ENCODE measurements around the gene RCHY1.
"Not testable (repeated sequence)": the region's sequence is repeated elsewhere in the genome, so short reads cannot be mapped to it uniquely, and the experiment has no call there.

Gene RCHY1

GRCh38 chr4:75519452-75519851 lies 5.2 kb upstream of the RCHY1 start:
- not testable (repeated sequence) for H3K9me3 ChIP-seq (replicated peaks in 1 of 2; ENCODE audit: control insufficient read depth in 2 of 2, insufficient read depth in 1 of 2, low read depth in 1 of 2, low read length in 2 of 2); H2BK15ac ChIP-seq (ENCODE audit: low read length); H3K27me3 ChIP-seq (ENCODE audit: control insufficient read depth in 3 of 3, insufficient read depth in 3 of 3, low read depth in 1 of 3, low read length in 3 of 3); H2AFZ ChIP-seq (ENCODE audit: low read length); H3K4me3 ChIP-seq (ENCODE audit: low read length in 2 of 2); H3K79me1 ChIP-seq (ENCODE audit: low read depth, low read length); H3K4me1 ChIP-seq (ENCODE audit: control insufficient read depth in 2 of 2, insufficient read depth in 1 of 2, low read depth in 1 of 2, low read length in 2 of 2); H3K4ac ChIP-seq (ENCODE audit: low read length); H4K8ac ChIP-seq (ENCODE audit: low read depth, low read length); H2AK5ac ChIP-seq (ENCODE audit: low read depth, low read length); DNase-seq (ENCODE audit: low spot score); H2BK120ac ChIP-seq (ENCODE audit: low read depth, low read length); H3K27ac ChIP-seq (replicated peaks; ENCODE audit: low read length); H3K9ac ChIP-seq (ENCODE audit: low read depth, low read length, poor library complexity); H4K91ac ChIP-seq (ENCODE audit: low read depth, low read length, poor library complexity); H2BK5ac ChIP-seq (ENCODE audit: low read length); H3K14ac ChIP-seq (ENCODE audit: low read length); H3K23ac ChIP-seq (ENCODE audit: low read depth, low read length, poor library complexity); H3K18ac ChIP-seq (ENCODE audit: low read length); H2BK12ac ChIP-seq (ENCODE audit: low read length); H3K4me2 ChIP-seq (ENCODE audit: insufficient read depth, low read length, poor library complexity, severe bottlenecking)
- WGBS, 2 donors (ENCODE audit: extremely low coverage in 2 of 2, insufficient read length in 2 of 2, insufficient replicate concordance in 1 of 2): no CpG with 5 or more reads among the region's 7 CpGs
- H3K36me3 ChIP-seq (replicated peaks in 1 of 2; ENCODE audit: control insufficient read depth in 2 of 2, insufficient read depth in 2 of 2, low read length in 2 of 2): peaks cover 6 to 75% of the 10 kb centered on the region in 2 donors

- no peak overlapping the region for H2BK120ac ChIP-seq (ENCODE audit: low read depth, low read length)
- no peak overlapping the region for H2BK12ac ChIP-seq (ENCODE audit: low read length)
- H2BK15ac ChIP-seq (ENCODE audit: low read length): no peak overlapping the region
- no peak overlapping the region for H4K8ac ChIP-seq (ENCODE audit: low read depth, low read length)
- no peak overlapping the region for H3K9ac ChIP-seq (ENCODE audit: low read depth, low read length, poor library complexity)
- H3K4me1 ChIP-seq (ENCODE audit: control insufficient read depth in 2 of 2, insufficient read depth in 1 of 2, low read depth in 1 of 2, low read length in 2 of 2): peaks cover 6 to 13% of the 10 kb centered on the region in 2 donors
- H3K14ac ChIP-seq (ENCODE audit: low read length): no peak overlapping the region
- no peak overlapping the region for H4K91ac ChIP-seq (ENCODE audit: low read depth, low read length, poor library complexity)
- no peak overlapping the region for H3K4ac ChIP-seq (ENCODE audit: low read length)
- H3K27me3 ChIP-seq (ENCODE audit: control insufficient read depth in 3 of 3, insufficient read depth in 3 of 3, low read depth in 1 of 3, low read length in 3 of 3): no peaks in the 10 kb centered on the region
- no peak for DNase-seq (ENCODE audit: low spot score)
- no peak overlapping the region for H2BK5ac ChIP-seq (ENCODE audit: low read length)
- H3K9me3 ChIP-seq (replicated peaks in 1 of 2; ENCODE audit: control insufficient read depth in 2 of 2, insufficient read depth in 1 of 2, low read depth in 1 of 2, low read length in 2 of 2): peaks cover 0 to 5% of the 10 kb centered on the region in 2 donors
- no peak overlapping the region for H3K27ac ChIP-seq (replicated peaks; ENCODE audit: low read length)
- H3K23ac ChIP-seq (ENCODE audit: low read depth, low read length, poor library complexity): no peak overlapping the region
- no peak overlapping the region for H3K18ac ChIP-seq (ENCODE audit: low read length)
- no peak overlapping the region for H3K4me3 ChIP-seq (ENCODE audit: low read length in 2 of 2)
- no peak overlapping the region for H2AFZ ChIP-seq (ENCODE audit: low read length)
- H3K79me1 ChIP-seq (ENCODE audit: low read depth, low read length): no peaks in the 10 kb centered on the region
- H3K4me2 ChIP-seq (ENCODE audit: insufficient read depth, low read length, poor library complexity, severe bottlenecking): no peak overlapping the region
- H2AK5ac ChIP-seq (ENCODE audit: low read depth, low read length): no peak overlapping the region
- peaks cover 6 to 45% of the 10 kb centered on the region in 2 donors for H3K36me3 ChIP-seq (replicated peaks in 1 of 2; ENCODE audit: control insufficient read depth in 2 of 2, insufficient read depth in 2 of 2, low read length in 2 of 2)
- WGBS, 2 donors (ENCODE audit: extremely low coverage in 2 of 2, insufficient read length in 2 of 2, insufficient replicate concordance in 1 of 2): no CpG with 5 or more reads among the region's 1 CpG
Measured at GRCh38 chr4:75516144-75516543, 1.9 kb upstream of the RCHY1 start.

- no peak overlapping the region for H3K23ac ChIP-seq (ENCODE audit: low read depth, low read length, poor library complexity)
- no peak overlapping the region for H3K18ac ChIP-seq (ENCODE audit: low read length)
- no peak overlapping the region for H2BK15ac ChIP-seq (ENCODE audit: low read length)
- H3K27ac ChIP-seq (replicated peaks; ENCODE audit: low read length): peak overlapping the region; percentile 87
- peaks cover 6 to 34% of the 10 kb centered on the region in 2 donors for H3K36me3 ChIP-seq (replicated peaks in 1 of 2; ENCODE audit: control insufficient read depth in 2 of 2, insufficient read depth in 2 of 2, low read length in 2 of 2)
- H4K8ac ChIP-seq (ENCODE audit: low read depth, low read length): no peak overlapping the region
- peaks cover 0 to 5% of the 10 kb centered on the region in 2 donors for H3K9me3 ChIP-seq (replicated peaks in 1 of 2; ENCODE audit: control insufficient read depth in 2 of 2, insufficient read depth in 1 of 2, low read depth in 1 of 2, low read length in 2 of 2)
- no peak for DNase-seq (ENCODE audit: low spot score)
- H3K27me3 ChIP-seq (ENCODE audit: control insufficient read depth in 3 of 3, insufficient read depth in 3 of 3, low read depth in 1 of 3, low read length in 3 of 3): no peaks in the 10 kb centered on the region
- H3K4me3 ChIP-seq (ENCODE audit: low read length in 2 of 2): peak overlapping the region; percentile 94 to 95
- peak overlapping the region; percentile 98 for H2AFZ ChIP-seq (ENCODE audit: low read length)
- H2AK5ac ChIP-seq (ENCODE audit: low read depth, low read length): no peak overlapping the region
- H3K14ac ChIP-seq (ENCODE audit: low read length): no peak overlapping the region
- peaks cover 6 to 13% of the 10 kb centered on the region in 2 donors for H3K4me1 ChIP-seq (ENCODE audit: control insufficient read depth in 2 of 2, insufficient read depth in 1 of 2, low read depth in 1 of 2, low read length in 2 of 2)
- WGBS, 2 donors (ENCODE audit: extremely low coverage in 2 of 2, insufficient read length in 2 of 2, insufficient replicate concordance in 1 of 2): no CpG with 5 or more reads among the region's 9 CpGs
- no peak overlapping the region for H2BK120ac ChIP-seq (ENCODE audit: low read depth, low read length)
- H3K4me2 ChIP-seq (ENCODE audit: insufficient read depth, low read length, poor library complexity, severe bottlenecking): peak overlapping the region; percentile 59
- no peaks in the 10 kb centered on the region for H3K79me1 ChIP-seq (ENCODE audit: low read depth, low read length)
- H2BK12ac ChIP-seq (ENCODE audit: low read length): no peak overlapping the region
- H3K4ac ChIP-seq (ENCODE audit: low read length): no peak overlapping the region
- H4K91ac ChIP-seq (ENCODE audit: low read depth, low read length, poor library complexity): no peak overlapping the region
- H2BK5ac ChIP-seq (ENCODE audit: low read length): no peak overlapping the region
- no peak overlapping the region for H3K9ac ChIP-seq (ENCODE audit: low read depth, low read length, poor library complexity)
Measured at GRCh38 chr4:75514949-75515612, 878 bp upstream of the RCHY1 start.

- Histone ChIP-seq H4K8ac (ENCODE audit: low read depth, low read length) (no peak overlapping the region), H3K4me3 (ENCODE audit: low read length in 2 of 2) (peak overlapping the region; percentile 94 to 95), H3K27me3 (ENCODE audit: control insufficient read depth in 3 of 3, insufficient read depth in 3 of 3, low read depth in 1 of 3, low read length in 3 of 3) (no peaks in the 10 kb centered on the region), H3K4ac (ENCODE audit: low read length) (no peak overlapping the region), H2BK12ac (ENCODE audit: low read length) (no peak overlapping the region), H3K9ac (ENCODE audit: low read depth, low read length, poor library complexity) (peak overlapping the region; percentile 78), H2AFZ (ENCODE audit: low read length) (peak overlapping the region; percentile 98), H2AK5ac (ENCODE audit: low read depth, low read length) (no peak overlapping the region), H3K4me1 (ENCODE audit: control insufficient read depth in 2 of 2, insufficient read depth in 1 of 2, low read depth in 1 of 2, low read length in 2 of 2) (peaks cover 6 to 13% of the 10 kb centered on the region in 2 donors), H3K36me3 (replicated peaks in 1 of 2; ENCODE audit: control insufficient read depth in 2 of 2, insufficient read depth in 2 of 2, low read length in 2 of 2) (peaks cover 4 to 30% of the 10 kb centered on the region in 2 donors), H3K18ac (ENCODE audit: low read length) (no peak overlapping the region), H3K14ac (ENCODE audit: low read length) (no peak overlapping the region), H2BK120ac (ENCODE audit: low read depth, low read length) (no peak overlapping the region), H3K79me1 (ENCODE audit: low read depth, low read length) (no peaks in the 10 kb centered on the region), H3K23ac (ENCODE audit: low read depth, low read length, poor library complexity) (no peak overlapping the region), H3K27ac (replicated peaks; ENCODE audit: low read length) (no peak overlapping the region), H3K4me2 (ENCODE audit: insufficient read depth, low read length, poor library complexity, severe bottlenecking) (peak overlapping the region; percentile 56), H3K9me3 (replicated peaks in 1 of 2; ENCODE audit: control insufficient read depth in 2 of 2, insufficient read depth in 1 of 2, low read depth in 1 of 2, low read length in 2 of 2) (peaks cover 0 to 14% of the 10 kb centered on the region in 2 donors), H2BK15ac (ENCODE audit: low read length) (no peak overlapping the region), H2BK5ac (ENCODE audit: low read length) (no peak overlapping the region), H4K91ac (ENCODE audit: low read depth, low read length, poor library complexity) (no peak overlapping the region)
- WGBS, 2 donors (ENCODE audit: extremely low coverage in 2 of 2, insufficient read length in 2 of 2, insufficient replicate concordance in 1 of 2): no CpG with 5 or more reads among the region's 12 CpGs
- DNase-seq (ENCODE audit: low spot score): no peak
Measured at GRCh38 chr4:75513526-75514130, 575 bp downstream of the RCHY1 start.
